Bone marrow (tissue), 2 donors: ENCODE results near the gene UQCRQ.

Experiments
- DNase-seq, 2 donors: peaks; one replicate each; lab custom pipeline; 2025; lab: John Stamatoyannopoulos, UW

The UQCRQ gene

DNA sequence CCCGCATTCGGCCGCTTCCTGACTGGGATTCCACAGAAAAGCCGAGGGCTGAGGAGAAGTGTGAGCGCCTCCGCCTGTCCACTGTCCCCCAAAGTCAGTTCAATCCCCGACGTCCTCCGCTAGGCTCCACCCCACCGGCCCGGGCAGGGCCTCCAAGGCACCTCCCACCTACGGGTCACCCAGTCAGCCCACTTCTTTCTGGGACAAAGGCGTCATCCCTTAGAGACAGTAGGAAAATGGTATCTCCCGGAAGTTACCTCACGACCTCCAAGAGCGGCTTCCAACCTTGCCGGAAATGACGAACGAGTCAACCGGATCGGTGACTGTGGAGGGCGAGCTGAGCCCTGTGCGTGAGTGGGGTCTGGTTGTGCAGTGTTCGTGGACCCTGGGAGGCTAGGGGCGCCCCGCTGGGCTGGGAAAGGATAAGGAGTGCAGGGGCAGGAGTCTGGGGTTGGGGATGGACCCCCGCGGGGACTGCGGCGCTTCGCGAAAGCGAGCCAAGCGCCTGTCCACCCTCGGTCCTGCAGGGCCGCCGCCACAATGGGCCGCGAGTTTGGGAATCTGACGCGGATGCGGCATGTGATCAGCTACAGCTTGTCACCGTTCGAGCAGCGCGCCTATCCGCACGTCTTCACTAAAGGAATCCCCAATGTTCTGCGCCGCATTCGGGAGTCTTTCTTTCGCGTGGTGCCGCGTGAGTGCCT lies at the start of gene UQCRQ, which contains the start of gene GDF9:
UQCRQ (plus strand) TSS at position 301 of the 704 bp plus-strand sequence; CDS start at position 541, 240 bp downstream.
GDF9 (minus strand) TSS at position 128 of the 704 bp plus-strand sequence. CDS start 1,936 bp downstream, outside the sequence.
- DNase-seq = peak; percentile 86 to 99

DNA sequence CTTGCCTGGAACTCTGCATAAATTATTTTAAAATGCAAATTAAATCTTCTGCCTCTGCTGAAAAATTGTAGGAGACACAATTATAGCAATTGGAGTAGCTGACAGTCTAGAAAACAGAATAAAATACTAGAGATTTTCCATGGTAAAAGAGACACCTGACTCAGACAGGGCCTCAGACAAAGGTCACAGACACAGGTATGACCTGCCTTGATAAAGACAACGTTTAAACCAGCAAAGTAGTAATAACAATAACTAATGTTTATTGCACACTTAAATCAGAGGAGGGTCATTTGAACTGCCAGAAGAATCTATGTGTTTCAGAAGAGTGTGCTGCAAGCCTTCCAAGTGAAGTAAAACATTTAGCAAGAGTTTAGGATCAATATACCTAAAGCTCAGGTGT lies 49.4 kb upstream of the UQCRQ start:
- DNase-seq = no peak

DNA sequence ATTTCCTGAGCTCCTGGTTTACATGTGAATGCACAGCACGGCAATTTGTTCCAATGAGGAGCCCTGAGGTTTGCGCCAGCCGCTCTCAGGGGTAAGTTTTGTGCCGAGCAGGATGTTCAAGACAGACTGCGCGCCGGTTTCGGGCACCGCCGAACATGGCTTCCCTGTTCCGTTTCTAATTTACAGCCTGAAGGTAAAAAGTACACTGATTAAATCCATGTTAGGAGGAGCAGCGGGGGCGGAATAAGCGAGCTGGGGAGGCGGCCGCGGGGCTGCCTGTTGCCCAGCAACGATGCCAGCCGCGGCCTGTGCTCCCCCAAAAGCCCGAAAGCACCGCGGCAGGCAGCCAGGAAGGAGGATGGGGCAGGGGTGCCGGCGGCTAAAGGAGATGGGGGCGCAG lies 47.0 kb upstream of the UQCRQ start:
- DNase-seq = no peak

DNA sequence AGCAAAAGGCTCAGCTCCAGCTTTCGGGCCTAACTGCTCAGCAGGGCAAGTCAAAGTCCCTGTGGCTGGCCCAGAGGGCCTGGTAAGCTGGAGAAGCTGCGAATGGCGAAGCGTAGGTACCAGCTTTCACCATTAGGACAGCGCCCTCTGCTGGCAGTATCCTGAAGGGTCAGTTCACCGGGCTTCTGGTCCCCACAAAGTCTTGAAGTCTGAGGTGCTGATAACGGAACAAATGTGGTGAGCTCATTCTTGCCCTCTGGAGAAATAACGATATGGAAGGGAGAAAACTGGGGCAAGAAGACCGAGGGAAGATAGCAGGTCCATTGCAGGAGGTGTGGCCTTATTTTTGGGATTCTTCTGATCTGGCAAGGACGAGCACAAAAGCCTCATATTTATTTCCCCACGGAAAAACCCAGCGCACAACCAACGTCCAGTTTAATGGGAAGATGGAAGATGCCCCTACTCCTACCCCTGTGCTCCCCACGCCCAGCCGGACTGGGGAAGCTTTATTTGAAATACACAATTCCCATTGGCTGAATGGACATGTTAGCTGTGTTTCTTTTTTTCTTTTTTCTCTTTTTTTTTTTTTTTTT lies 46.2 kb upstream of the UQCRQ start:
- DNase-seq = peak; percentile 61 to 80

DNA sequence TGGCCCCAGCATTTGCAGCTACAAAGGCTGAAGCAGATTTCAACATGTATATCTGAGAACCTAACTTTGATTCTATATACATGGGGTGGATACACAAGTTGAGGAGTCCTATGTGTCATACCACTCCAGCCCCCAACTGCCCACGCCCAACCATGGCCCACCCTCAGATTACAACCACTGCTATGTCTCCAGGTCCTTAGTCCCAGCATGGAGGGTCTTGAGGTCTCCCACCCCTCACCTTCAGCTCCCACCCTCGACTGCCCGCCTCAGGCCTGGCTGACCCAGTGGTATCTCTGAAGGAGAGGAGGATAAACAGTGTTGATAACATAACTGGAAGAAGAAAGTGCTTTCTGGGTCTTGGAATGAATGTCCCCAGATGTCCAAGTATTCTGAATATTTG lies 45.1 kb upstream of the UQCRQ start:
- DNase-seq = no peak

DNA sequence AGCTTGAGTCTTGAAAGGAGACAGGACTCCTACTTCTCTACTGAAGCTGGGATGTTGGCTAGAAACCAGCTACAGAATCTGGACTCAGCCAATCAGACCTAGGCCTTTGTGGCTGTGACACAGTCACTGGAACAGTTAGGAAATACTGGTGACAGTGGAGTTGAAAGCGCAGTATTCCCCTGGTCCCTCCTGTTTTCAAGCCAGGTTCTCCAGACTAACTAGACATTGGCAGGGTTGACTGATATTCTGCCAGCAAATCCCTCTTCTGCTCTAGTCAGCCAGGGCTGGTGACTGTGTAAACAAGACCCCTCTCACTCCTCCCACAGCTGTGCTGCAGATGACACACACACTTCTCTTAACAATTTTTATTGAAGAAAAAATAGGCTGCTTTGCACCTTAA lies 44.7 kb upstream of the UQCRQ start:
- no peak for DNase-seq

DNA sequence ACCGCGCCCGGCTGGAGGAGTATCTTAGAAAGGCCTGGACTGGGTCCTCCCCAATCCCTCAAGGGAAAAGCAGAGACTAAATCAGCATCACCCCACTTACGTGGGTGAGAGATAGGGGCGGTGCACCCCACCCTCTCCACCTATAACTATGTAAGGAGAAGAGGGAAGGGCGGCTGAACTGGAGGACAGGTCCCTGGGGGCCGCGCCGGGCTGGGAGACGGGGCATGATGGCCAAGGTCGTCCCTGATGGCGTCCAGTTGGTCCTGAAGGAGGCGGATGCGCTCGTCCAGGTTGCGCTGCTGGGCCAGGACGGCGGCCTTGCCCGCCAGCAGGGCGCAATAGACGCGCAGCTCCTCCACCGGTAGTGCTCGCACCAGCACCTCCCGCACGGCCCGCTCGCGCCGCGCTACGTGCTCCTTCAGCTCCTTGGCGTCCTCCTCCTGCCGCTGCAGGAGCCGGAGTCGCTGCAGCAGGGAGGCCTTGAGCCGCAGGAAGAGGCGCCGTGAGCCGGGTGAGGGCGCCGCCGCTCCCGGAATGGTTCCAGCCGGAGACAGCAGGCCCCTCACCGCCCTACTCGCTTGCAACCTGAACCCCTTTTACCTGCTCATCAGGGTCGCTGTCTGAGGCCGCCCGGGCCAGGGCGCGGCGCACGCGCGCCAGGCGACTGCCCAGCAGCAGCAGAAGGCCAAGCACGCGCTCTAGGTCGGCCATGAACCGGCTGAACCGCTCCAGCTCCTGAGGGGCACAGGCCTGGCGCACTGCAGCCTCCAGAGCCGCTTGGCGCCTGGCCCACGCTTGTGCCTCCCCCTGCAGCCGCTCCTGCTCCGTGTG lies 43.6 kb upstream of the UQCRQ start:
- no peak for DNase-seq

DNA sequence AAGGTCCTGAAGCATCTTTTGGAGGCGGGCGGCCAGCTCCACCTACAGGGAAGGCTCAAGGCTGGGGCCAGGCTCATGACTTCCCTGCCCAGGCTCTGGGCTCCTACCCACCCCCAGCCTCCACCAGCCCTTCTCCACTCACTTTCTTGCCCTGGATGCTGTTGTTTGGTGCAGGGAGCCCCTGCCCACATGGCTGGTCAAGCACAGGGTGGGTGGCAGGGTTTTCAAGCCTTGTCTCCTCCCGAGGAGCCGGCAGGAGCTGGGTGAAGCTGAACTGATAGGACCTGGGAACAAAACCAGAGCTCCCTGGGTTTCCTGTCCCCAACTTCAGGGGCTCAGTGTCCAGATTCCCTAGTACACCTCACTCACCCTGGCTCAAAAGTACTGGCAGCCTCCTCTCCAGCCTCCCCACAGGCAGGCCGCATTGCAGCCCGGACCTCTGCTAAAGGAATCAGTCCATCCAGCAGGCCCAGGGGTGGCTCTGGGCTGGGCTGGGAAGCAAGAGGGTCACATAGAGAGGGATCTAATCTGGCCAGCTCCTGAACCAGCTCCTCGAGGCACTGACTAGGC lies 42.9 kb upstream of the UQCRQ start:
- no peak for DNase-seq

DNA sequence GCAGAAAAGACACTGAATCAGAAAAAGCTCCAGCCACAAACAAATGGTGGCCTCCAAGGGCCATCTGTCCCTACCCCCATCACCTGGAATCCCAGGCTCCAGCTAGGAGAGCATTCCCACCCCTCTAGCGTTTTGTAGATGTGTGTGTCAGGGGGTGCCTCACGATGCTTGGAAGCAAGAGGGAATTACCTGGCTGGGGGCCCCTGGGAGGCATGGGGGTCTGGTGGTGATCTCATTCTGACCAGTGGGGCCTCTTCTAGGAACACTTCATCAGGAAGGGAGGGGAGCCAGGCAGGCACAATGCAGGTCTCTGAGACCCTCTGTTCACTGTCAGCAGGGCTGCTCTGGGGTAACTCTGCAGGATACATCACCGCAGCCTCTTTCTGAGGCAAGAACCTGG lies 42.0 kb upstream of the UQCRQ start:
- DNase-seq = no peak

DNA sequence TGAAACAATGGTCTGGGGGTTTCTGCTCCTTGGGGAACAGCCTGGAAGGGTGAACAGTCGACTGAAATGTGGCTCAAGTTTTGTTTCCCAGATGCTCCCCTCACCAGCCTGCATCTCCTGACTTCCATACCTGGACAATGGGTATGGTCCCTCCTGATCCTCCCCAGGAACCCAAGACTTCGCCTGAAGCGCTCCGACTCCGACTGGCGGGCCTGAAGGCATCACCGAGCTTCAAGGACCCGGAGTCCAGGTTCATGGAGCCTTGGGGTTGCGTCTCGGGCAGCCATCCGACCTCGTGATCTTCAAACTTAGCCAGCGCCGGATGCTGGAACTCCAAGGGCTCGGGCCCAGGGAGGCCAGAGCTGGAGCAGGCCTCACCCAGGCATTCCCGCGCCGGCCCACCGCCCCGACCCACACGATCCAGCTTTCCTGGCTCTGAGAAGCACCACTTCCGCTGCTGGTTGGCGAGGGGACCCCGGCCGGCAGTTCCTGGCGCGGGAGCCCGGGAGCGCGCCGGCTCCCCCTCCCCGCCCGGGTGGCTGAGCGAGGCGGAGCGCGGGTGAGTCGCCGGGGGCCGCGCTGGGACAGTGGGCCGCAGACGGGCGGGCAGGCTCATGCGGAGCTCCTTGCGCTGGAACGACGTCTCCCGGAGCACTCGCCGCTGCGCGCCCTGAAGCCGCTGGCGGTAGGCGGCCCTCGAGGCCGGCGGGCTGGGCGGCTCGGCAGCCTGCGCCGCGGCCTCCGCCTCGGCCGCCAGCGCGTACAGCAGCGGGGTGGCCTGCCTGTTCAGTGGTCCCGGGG lies 41.2 kb upstream of the UQCRQ start:
- DNase-seq = no peak

DNA sequence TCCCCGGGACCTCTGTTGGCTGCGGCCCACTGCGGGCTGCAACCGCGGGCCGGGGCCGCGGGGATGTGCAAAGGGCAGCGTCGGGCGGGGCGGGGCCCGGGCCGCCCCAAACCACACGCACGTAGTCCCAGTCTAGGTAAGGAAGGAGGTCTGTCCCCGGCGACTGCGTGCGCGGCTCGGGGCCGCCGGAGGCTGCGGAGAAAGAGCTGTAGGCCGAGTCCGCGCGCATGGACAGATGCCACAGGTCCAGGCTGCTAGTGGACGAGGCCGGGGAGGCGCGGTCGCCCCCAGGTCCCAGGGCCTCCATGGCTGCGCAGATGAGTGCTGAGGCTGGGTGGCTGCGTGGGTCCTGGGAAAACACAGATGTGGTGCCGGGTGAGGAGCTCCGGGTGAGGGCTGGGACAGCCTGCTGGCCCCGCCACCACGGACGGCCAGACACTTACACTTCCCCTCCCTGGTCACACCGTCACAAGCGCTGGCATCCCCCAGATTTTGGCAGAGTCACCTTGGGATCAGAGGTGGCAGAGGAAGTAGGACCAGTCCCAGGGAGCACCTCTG lies 40.5 kb upstream of the UQCRQ start:
- no peak for DNase-seq

DNA sequence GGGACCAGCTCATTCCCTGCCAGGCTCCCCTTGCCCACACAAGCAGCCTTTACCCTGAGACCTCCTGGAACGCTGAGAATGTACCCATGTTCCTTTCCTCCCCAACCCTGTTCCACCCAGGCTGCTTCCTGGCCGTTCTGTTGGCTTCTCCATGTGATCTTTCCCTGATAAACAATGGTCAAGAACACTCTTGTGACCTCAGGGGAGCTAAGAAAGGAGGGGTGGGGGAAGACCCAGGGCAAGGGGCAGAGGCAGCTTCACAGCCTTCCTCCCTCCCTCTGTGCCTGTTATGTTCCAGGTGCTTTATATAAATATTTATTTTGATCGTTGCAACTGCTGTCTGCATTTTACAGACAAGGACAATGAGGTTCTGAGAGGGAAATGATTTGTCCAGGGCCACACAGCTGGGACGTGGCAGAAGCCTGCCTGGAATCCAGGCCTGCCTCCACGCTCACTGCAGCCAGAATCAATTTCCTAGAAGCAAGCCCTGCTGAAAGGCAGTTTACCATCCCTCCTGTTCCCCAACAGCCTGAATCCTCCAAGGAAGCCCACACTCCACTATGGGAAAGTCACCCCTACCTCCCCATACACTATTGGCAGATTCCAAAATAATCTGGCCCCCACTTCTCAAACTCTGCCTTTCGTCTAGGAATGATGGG lies 39.9 kb upstream of the UQCRQ start:
- DNase-seq = no peak

DNA sequence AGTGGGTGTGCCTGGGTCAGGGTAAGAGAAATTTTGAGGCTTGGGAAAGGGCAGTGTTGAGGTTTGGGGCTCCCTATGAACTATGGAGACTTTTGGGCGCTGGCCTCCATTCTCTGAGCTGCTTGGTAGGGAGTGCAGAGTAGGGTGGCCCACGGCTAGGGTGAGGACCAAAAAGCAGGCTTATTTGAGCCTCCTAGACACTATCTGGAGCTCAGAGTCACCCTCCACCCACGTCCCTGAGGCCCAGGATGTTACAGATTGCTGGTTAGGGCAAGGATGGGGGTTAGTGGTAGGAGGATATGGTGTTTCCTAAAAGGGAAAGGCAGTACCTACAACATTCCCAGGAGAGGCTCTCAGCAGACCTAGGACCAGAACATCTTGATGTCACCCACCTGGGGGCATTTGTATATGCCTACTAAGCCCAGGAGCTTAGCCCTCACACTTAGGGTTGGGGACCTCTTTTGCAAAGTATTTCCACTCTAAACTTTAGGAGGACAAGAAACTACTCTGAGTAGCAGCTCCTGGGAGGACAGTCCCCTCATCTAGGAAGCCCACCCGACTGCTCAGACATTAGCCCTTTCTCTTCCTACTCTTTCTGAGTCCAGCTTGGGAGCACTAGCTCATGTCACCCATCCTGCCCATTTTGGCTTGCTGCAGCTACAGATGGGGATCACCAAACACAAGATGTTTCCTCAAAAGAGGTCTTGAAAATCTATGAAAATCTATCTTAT lies 38.3 kb upstream of the UQCRQ start:
- no peak for DNase-seq

DNA sequence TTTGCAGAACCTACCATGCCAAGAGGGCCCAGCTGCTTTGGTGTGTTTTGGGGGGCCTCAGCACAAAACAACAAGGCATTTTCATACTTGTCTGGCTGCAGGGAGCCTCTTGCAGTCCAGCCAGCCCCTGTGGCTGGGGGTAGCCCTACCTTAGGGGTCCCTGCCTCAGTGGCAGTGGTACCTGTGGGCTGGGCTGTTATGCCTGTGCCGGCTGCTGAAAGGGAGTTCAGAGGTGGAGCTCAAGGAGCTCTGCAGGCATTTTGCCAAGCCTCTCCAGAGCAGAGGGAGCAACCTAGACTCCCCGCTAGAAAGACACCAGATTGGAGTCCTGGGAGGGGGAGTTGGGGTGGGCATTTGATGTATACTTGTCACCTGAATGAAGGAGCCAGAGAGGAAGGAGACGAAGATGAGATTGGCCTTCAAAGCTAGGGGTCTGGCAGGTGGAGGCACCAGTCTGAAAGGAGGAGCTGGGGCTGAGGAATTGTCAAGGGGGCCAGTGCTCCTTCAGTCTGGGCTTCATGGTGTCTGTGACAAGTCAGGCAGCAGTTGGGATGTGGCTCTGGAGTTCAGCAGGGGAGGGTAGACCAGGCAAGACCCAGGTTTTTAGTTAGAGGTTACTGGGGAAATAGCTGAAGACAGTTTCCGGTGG lies 37.5 kb upstream of the UQCRQ start:
- DNase-seq = no peak

DNA sequence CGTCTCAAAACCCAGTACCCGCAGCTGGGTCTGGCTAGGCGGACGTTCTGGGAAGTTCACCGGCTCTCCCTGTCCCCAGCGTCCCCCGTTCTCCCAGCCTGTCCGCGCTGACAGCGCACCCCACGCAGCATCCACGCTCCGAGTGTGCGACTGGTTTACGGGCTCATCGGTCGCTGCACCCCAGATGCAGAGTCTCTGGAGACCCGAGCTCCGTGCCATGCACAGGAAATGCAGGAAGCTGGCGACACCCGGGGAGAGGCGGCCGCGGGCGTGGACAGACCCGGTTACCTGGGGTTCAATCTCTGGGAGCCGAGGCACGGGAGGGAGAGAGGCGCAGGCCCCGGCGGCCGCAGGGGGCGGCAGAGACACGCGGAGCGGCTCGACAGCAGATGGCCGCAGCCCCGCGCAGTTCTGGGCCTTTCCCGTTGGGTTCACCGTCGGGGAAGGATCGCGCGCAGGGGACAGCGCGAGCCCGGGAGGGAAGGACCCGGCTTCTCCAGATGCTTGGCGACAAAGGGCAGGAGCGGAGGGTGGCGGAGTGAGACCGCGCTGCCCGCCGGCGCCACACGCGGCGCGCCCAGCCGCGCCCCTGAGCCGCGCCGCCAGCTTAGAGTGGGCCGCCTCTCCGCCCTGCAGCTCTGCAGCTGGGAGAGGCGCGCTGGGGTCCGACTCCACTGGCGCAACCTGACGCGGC lies 36.6 kb upstream of the UQCRQ start:
- DNase-seq = peak; percentile 14 to 48

DNA sequence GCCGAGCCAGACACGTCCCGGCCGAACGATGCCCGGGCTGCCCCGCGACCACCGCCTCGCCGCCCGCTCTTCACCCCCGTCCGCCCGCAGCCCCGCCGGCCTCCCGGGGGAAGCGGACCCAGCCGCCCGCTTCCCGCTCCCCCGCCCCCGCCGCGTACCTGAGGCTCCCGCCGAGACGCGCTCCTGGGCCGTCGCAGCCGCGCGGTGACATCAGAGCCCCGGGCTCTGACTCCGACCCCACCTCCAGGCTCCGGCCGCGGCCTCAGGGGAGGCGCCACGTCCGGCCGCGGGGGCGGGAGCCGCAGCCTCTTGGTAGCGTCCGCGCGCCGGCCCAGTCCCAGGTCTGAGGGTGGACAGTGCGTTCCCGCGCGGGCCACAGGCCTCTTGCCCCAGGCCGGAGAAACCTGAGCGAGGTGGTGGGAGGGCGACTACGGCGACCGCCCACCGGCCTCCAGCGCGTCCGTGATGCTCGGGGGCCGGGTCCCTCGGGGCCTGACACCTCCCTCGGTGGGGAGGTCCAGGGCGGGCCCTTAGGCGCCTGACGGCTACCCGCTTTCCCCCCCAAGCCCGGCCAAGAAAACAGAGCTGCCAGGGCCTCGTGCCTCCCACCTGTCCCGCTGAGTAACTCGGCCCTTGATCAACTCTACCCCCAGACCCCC lies 35.9 kb upstream of the UQCRQ start, which contains the start of gene SHROOM1:
SHROOM1 (minus strand) TSS at position 212 of the 659 bp plus-strand sequence. CDS start 4,507 bp downstream, outside the sequence.
- DNase-seq = no peak

DNA sequence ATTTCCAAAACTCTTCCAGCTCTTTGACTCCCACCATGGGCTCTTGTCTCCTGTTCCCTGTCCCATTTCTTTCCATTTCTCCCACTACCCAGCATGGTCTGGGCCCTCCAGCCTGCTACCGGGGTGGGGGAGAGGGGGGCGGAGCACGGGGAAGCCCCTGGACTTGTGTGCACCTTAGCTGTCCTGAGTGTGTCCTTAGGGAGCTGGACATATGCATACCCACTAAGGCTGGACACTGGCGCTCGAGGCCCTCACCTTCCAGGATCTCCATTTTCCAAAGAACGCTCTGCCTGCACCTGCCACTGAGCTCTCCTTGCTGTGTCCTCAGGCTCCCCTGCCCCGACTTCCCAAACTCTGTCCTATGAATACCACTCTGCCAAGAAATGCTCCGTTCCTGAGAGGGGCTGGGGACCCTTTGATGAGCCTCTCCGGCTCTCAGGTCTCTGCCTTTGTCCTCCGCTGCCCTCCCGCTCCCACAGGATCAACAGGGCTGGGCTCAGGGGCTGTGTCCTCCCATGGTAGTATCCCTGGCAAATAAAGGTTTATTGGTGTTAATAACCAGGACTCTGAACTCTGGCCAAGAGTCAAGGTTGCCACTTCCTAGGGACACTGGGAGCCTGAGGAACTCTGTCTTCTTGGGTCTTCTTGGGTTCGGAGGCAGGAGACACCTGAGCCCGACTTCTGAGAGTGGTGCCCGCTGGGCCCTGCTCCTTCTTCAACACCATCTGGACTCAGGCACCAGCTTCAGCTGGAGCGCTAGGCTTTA lies 35.2 kb upstream of the UQCRQ start:
- DNase-seq = no peak

DNA sequence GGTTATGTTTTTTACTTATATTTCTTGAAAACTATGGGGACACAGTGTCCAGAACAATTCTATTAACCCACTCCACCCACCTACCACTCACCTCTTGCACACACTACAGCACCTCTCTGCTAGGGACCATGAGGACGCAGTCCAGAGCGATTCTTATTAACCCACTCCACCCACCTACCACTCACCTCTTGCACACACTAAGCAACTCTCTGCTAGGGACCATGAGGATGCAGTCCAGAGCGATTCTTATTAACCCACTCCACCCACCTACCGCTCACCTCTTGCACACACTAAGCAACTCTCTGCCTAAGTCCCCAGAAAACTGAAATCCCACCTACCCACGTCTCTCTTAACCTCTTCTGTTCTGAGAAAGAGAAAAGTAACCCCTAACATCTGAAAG lies 33.8 kb upstream of the UQCRQ start:
- DNase-seq = no peak
